ENCODE results near the gene CACNA1B.

The CACNA1B gene

DNA sequence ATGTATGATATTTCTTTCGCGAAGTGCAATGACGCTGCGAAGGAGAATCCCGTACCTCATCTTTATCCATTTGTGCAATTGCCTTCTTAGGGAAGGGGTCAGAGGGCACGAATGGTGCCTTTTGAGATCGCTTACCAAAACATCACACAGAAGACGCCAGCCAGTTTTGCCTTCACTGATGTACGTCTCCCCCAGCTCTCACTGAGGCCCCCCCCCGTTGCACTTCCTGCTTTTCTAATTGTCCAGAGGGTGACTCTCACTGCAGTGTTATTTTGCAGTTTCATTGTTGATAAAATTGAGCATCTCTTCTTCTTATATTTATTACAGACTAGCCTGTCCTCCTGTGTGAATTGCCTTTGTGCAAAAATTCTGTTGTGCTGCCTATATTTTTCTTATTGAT is 39.0 kb upstream of the CACNA1B start:
- Mint-ChIP-seq H3K4me1 (no peaks in the 10 kb centered on the region), H3K27me3 (no peaks in the 10 kb centered on the region), H3K4me3 (no peak overlapping the region), H3K27ac (no peak overlapping the region), H3K36me3 (peaks cover 12% of the 10 kb centered on the region), H3K9me3 (peaks cover 4% of the 10 kb centered on the region)
- DNase-seq, result no peak
- CTCF ChIA-PET, result no interaction called here

DNA sequence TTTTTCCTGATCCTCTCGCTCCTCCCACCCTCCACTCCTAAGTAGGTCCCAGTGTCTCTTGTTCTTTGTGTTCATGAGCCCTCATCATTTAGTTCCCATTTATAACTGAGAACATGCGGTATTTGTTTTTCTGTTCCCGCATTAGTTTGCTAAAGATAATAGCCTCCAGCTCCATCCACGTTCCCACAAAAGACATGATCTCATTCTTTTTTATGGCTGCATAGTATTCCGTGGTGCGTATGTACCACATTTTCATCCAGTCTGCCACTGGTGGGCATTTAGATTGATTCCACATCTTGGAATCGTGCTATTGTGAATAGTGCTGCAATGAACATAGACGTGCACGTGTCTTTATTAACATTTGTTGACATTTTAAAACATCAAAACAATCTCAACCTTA is 34.2 kb upstream of the CACNA1B start:
- Mint-ChIP-seq H3K27ac (no peak overlapping the region), H3K4me3 (no peak overlapping the region), H3K9me3 (peaks cover 4% of the 10 kb centered on the region), H3K4me1 (no peaks in the 10 kb centered on the region), H3K27me3 (no peaks in the 10 kb centered on the region), H3K36me3 (no peaks in the 10 kb centered on the region)
- CTCF ChIA-PET, result no interaction called here
- DNase-seq, result no peak

DNA sequence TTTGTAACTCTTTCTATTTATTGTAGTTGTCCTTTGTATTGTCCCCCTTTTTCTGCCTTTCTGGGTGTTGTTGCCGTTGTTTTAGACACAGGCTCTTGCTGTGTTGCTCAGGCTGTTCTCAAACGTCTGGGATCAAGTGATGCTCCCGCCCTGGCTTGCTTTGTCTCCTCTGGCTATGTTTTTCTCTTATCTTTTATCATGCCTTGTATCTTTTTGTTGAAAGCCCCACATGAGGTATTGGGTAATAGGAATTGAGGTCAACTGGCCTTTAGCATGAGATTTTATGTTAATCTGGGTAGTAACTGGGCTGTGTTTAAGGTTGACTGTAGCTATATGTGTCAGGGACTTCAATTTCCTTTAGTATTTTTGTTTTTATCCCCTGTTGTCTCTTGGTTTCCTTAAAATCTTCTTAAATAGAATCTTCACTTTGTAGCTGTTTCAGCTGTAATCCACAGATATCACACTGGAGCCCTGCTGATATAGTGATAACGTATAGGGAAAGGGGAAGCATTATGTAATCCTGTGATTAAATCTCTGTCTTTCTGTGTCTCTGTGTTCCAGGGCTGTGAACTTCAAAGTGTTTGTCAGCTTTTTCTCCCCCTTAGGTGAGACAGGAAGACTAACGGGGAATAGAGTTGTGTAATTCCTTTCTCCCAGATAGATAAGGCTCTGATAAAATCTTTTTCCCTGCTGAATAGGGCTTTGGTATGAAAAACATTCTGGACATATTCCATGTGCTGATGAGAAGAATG is 25.9 kb upstream of the CACNA1B start:
- Mint-ChIP-seq H3K9me3 (peaks cover 17% of the 10 kb centered on the region), H3K27ac (no peak overlapping the region), H3K4me1 (peaks cover 3% of the 10 kb centered on the region), H3K36me3 (no peaks in the 10 kb centered on the region), H3K4me3 (no peak overlapping the region), H3K27me3 (no peaks in the 10 kb centered on the region)
- CTCF ChIA-PET, result no interaction called here
- DNase-seq, result no peak

DNA sequence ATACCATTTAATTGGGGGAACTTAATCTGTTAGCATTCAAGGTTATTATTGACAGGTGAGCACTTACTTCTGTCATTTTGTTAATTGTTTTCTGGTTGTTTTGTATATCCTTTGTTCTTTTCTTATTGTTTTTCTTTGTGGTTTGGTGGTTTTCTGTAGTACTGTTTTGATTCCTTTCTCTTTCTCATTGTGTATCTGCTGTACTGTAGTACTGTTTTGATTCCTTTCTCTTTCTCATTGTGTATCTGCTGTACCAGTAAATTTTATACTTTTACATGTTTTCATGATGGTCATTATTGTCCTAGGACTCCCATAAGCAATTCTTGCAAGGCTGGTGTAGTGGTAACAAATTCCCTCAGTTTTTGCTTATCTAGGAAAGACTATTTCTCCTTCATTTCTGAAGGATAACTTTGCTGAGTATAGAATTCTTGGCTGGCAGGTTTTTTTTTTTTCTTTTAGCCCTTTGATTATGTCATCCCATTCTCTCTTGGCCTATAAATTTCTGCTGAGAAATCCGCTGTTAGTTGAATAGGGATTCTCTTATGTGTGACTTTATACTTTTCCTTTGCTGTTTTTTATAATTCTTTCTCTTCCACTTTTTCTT is 24.1 kb upstream of the CACNA1B start:
- Mint-ChIP-seq H3K27me3 (no peaks in the 10 kb centered on the region), H3K9me3 (peaks cover 17% of the 10 kb centered on the region), H3K27ac (no peak overlapping the region), H3K36me3 (no peaks in the 10 kb centered on the region), H3K4me3 (no peak overlapping the region), H3K4me1 (peaks cover 3% of the 10 kb centered on the region)
- DNase-seq, result no peak
- CTCF ChIA-PET, result no interaction called here

DNA sequence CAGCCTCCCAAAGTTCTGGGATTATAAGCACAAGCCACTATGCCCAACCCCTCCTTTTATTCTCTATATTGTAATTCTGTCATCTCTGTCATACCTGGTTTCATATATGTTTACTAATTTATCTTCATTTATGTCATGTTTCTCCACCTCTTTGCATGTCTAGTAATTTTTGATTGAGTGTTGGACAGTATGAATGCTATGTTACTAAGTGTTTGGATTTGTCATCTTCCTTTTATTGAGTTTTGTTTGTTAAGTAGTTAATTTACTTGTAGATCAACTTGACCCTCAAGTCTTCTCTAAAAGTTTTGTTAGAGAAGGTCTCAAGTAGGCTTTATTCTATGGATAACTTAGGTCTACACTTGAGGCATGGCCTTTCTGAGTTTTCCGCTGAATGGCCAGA is 17.2 kb upstream of the CACNA1B start:
- peaks cover 18% of the 10 kb centered on the region for H3K9me3 Mint-ChIP-seq
- H3K36me3 Mint-ChIP-seq, result no peaks in the 10 kb centered on the region
- no peak for DNase-seq
- H3K4me1 Mint-ChIP-seq, result no peaks in the 10 kb centered on the region
- H3K27me3 Mint-ChIP-seq, result peaks cover 15% of the 10 kb centered on the region
- CTCF ChIA-PET, result no interaction called here
- no peak overlapping the region for H3K4me3 Mint-ChIP-seq
- no peak overlapping the region for H3K27ac Mint-ChIP-seq

DNA sequence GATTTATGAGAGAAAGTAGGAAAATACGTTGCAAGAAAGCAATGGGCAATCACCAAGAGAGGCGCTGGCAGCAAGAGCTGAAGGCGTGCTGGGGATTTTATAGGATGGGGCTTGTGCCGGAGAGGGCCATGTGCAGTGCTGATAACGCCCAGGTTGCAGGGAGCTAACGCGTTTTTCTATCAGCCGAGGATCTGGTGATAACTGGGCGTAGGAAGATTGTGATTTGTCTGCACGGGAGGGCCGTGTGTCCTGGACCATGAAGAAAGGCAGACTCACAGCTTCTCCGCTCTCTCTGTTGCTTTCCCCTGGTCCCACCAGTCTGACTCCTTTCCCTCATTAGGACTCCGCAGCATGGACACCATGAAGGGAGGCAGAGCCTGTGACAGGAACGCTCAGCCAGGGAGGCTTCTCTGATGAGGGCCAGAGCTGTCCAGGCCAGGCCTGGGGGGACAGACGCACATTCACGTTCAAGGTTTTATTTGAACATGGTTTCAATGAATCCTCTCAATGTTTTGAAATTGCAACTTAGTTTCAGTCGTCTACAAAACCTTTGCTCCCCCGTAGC is 11.9 kb upstream of the CACNA1B start:
- no peaks in the 10 kb centered on the region for H3K4me1 Mint-ChIP-seq

DNA sequence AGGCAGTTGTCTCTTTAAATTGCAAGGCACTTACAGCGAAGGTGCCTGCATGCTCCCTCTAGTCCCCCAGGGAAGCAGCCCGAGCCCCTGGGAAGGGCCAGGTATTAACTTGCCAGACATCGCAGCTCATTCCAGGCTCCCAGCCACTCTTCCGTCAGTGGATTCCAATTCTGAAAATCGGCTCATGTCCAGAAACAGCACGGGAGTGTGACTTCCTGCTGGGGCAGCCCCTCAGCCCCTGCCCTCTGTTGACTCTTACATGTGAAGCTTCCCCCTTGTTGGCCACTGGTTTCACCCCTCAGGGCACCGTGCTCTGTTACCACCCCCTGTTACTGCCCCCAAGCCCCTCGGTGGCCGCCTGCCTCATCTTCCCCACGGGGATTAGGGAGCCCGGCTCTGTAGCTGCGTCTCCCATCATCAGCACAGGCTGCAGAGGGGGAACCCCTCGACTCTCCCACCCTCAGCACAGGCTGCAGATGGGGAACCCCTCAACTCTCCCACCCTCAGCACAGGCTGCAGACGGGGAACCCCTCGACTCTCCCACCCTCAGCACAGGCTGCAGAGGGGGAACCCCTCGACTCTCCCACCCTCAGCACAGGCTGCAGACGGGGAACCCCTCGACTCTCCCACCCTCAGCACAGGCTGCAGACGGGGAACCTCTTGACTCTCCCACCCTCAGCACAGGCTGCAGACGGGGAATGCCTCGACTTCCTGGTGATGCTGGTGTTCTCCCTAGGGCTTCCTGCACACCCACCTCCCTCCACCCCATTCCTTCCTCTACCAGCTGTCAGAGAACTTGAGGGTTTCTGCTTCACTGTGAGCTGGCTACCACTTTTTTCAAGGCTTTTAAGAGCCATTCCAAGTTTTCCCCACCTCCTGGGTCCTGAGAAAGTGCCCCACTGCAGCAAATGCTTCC is 11.1 kb upstream of the CACNA1B start:
- H3K4me1 Mint-ChIP-seq, result no peaks in the 10 kb centered on the region
- no peaks in the 10 kb centered on the region for H3K36me3 Mint-ChIP-seq
- no peak overlapping the region for H3K27ac Mint-ChIP-seq
- CTCF ChIA-PET, result no interaction called here
- H3K9me3 Mint-ChIP-seq, result peaks cover 3% of the 10 kb centered on the region
- DNase-seq, result no peak
- H3K4me3 Mint-ChIP-seq, result no peak overlapping the region
- peaks cover 10% of the 10 kb centered on the region for H3K27me3 Mint-ChIP-seq

More for the DNA sequence above, 11.9 kb upstream of the CACNA1B start:
- peaks cover 18% of the 10 kb centered on the region for H3K27me3 Mint-ChIP-seq
- no peaks in the 10 kb centered on the region for H3K36me3 Mint-ChIP-seq
- H3K4me3 Mint-ChIP-seq, result no peak overlapping the region
- H3K27ac Mint-ChIP-seq, result peak overlapping the region; percentile 29
- CTCF ChIA-PET, result no interaction called here
- DNase-seq, result no peak
- H3K9me3 Mint-ChIP-seq, result peaks cover 6% of the 10 kb centered on the region

DNA sequence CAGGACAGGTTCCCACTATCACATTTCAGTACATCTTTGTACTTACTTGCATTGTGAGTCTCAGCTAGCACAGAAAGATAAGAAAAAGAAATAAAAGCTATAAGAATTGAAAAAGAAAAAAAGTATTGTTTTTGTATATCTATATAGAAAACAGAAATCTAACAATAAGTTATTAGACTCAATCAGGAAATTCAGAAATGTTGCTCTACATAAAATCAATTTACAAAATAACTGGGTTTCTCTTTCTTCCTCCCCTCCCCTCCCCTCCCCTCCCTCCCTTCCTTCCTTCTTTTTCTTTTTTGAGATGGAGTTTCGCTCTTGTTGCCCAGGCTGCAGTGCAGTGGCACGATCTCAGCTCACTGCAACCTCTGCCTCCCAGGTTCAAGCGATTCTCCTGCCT is 7.2 kb upstream of the CACNA1B start:
- Mint-ChIP-seq H3K4me3 (no peak overlapping the region), H3K36me3 (no peaks in the 10 kb centered on the region), H3K27me3 (peaks cover 15% of the 10 kb centered on the region), H3K4me1 (no peaks in the 10 kb centered on the region), H3K27ac (no peak overlapping the region), H3K9me3 (no peaks in the 10 kb centered on the region)
- CTCF ChIA-PET, result no interaction called here
- DNase-seq, result no peak

DNA sequence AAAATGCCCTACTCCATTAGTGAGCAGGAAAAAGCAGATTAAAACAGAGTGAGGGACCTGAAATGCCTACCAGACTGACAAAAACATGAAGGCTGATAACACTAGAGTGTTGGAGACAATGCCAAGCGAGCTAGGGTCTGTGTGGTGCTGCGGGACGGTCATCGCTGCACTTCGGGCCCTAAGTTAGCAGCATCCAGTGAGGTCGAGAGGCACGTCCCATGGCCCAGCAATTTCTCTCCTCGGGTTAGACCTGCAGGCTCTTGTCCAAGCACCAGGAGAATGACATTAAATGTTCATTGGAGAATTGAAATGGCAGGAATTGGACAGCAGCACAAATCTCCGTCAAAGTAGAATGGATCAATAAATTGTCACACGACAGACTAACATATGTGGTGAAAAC is 5.3 kb upstream of the CACNA1B start:
- Mint-ChIP-seq H3K27me3 (peaks cover 33% of the 10 kb centered on the region), H3K36me3 (peaks cover 2% of the 10 kb centered on the region), H3K9me3 (peaks cover 2% of the 10 kb centered on the region), H3K4me1 (peaks cover 2% of the 10 kb centered on the region), H3K27ac (no peak overlapping the region), H3K4me3 (no peak overlapping the region)
- CTCF ChIA-PET, result no interaction called here
- no peak for DNase-seq

DNA sequence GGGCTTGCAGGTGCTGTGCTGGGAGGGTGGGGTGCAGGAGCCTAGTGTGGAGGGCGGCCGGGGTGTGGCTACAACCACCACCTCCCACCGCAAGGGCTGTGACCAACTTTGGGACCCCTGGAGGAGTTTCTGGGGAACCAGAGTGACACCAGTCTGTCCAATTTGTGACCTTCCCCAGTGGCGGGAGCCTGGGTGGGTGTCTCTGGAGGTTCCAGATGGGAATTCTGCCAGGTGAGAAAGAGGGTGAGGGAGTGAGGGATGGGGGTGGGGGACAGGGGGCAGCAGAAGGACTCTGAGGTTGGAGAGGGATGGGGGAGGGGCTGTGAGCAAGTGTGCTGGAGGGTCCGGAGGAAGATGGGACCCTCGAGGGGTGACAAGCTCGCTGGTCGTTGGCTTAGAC is 4.2 kb upstream of the CACNA1B start:
- H3K4me1 Mint-ChIP-seq, result peaks cover 2% of the 10 kb centered on the region
- no peak overlapping the region for H3K4me3 Mint-ChIP-seq
- peaks cover 31% of the 10 kb centered on the region for H3K27me3 Mint-ChIP-seq
- DNase-seq, result no peak
- no peak overlapping the region for H3K27ac Mint-ChIP-seq
- peaks cover 2% of the 10 kb centered on the region for H3K36me3 Mint-ChIP-seq
- H3K9me3 Mint-ChIP-seq, result peaks cover 2% of the 10 kb centered on the region
- CTCF ChIA-PET, result no interaction called here

DNA sequence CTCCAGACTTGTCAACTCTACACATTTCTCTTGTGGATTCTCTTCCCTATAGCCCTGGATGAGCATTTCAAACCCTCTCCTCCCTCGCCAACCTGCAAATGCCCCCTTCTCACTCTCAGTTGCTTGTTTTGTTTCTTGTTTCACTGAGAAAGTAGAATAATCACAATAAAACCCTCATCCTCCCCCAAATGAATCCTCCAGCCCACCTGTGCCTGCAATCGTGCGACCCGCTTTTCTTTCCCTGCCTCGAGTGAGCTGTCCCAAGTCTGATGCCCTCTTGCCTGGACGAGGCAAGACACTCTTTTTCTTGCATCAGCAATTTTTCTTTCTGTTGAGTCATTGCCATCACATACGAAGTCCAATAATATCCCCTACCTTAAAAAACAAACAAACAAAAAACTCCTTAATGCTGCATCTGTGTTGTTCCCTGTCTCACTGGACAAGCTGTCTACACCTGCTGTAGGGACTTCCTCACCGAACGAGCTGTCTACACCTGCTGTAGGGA is 3.7 kb upstream of the CACNA1B start:
- no peak for DNase-seq
- Mint-ChIP-seq H3K27me3 (peaks cover 35% of the 10 kb centered on the region), H3K4me1 (peaks cover 2% of the 10 kb centered on the region), H3K36me3 (peaks cover 2% of the 10 kb centered on the region), H3K4me3 (no peak overlapping the region), H3K9me3 (peaks cover 2% of the 10 kb centered on the region), H3K27ac (no peak overlapping the region)
- CTCF ChIA-PET, result no interaction called here

DNA sequence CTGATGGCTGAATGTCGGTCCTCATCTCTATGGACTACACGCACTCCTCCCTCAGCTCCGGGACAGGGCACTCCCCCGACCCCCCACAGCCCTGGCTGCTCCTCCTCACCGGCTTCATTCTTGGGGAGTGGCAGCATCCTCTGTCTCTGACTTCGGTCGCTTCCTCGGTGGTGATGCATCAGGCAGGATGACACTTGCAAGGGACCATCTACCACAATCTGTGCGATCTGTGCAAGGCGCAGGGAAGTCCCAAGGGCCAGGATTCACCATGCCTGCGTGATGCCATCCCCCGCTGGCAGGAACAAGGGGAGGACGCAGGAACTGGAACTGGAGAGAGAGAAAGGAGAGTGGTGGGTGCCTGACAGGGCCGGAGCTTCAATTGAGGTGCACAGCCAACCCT is 2.2 kb upstream of the CACNA1B start:
- no peak overlapping the region for H3K4me3 Mint-ChIP-seq
- H3K4me1 Mint-ChIP-seq, result peaks cover 2% of the 10 kb centered on the region
- CTCF ChIA-PET, result no interaction called here
- H3K36me3 Mint-ChIP-seq, result peaks cover 2% of the 10 kb centered on the region
- H3K27me3 Mint-ChIP-seq, result peaks cover 49% of the 10 kb centered on the region
- no peak for DNase-seq
- H3K9me3 Mint-ChIP-seq, result peaks cover 2% of the 10 kb centered on the region
- no peak overlapping the region for H3K27ac Mint-ChIP-seq

DNA sequence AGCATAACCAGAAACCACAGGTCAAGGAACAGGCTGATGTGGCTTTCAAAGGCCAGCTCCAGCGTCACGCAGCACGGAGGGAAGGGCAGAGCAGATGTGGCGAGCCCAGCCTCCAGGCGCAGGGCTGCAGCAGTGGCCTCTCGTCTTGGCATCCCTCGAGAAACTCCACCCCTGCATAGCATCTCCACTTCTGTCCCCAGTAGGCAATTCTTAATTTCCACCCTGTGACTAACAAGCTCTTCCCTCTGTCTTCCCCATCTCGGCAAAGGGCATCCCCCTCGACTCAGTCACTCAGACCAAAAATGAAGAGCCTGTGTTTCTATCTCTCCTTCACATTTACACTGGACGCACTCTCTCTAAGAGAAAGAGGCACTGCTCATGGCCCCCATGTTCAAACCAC is 1.7 kb upstream of the CACNA1B start:
- H3K4me3 Mint-ChIP-seq, result no peak overlapping the region
- peaks cover 49% of the 10 kb centered on the region for H3K27me3 Mint-ChIP-seq

DNA sequence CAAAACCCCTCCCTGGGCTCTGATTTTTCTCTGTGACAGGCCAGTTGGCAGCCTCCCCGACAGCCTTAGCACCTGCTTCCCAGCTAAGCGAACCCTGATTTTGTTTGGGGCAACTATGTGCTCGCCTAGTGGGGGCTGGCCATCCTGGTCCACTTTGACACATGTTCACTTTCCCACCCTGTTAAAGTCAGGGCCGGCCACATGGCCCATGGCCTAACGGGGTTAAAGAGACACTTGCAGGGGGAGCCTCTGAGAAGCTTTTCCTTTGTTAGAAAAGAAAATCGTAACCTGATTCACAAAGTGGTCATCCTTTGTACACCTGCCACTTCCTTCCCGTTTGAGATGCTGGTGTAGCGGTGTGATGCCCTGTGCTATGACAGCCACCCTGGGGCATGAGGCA is 1.3 kb upstream of the CACNA1B start:
- H3K4me1 Mint-ChIP-seq, result peaks cover 2% of the 10 kb centered on the region
- H3K4me3 Mint-ChIP-seq, result peak overlapping the region; percentile 39
- H3K9me3 Mint-ChIP-seq, result peaks cover 2% of the 10 kb centered on the region
- H3K27ac Mint-ChIP-seq, result no peak overlapping the region
- peaks cover 49% of the 10 kb centered on the region for H3K27me3 Mint-ChIP-seq
- CTCF ChIA-PET, result no interaction called here
- no peak for DNase-seq
- peaks cover 2% of the 10 kb centered on the region for H3K36me3 Mint-ChIP-seq

More for the DNA sequence above, 1.7 kb upstream of the CACNA1B start:
- no peak for DNase-seq
- Mint-ChIP-seq H3K4me1 (peaks cover 2% of the 10 kb centered on the region), H3K9me3 (peaks cover 2% of the 10 kb centered on the region), H3K36me3 (peaks cover 2% of the 10 kb centered on the region), H3K27ac (no peak overlapping the region)
- CTCF ChIA-PET, result no interaction called here

Data from activated naive CD4-positive, alpha-beta T cell treated with anti-CD3 and anti-CD28 coated beads, Interleukin-2, amount 10 ng/mL, durations not matched to agents 7 days and 5 days (primary cell).